ENCODE measurements around the gene TPST1. TPM values are rescaled to one million over a fixed set of nuclear protein-coding genes. Genes with fewer than 3 reads are reported as not detected.

Gene TPST1
- total and polyA plus RNA-seq, 2 of the 8 experiments (the other 6 are each of a cell fraction or from before 2014, with no cell fraction given): 8.2 to 18.4 TPM

GRCh38 chr7:66185680-66186187 lies 19.4 kb upstream of the TPST1 start (continued):
- TF ChIP-seq ATF3 (IDR thresholded peaks at IDR 0.05; ENCODE audit: insufficient read depth, low read depth, low read length) (no peak), MAX (IDR thresholded peaks at IDR 0.05) (no peak), HDAC2 (IDR thresholded peaks at IDR 0.05; ENCODE audit: borderline replicate concordance in 1 of 2, low read depth in 2 of 2, low read length in 2 of 2) (no peak)

Measured in H1 (cell line).